ENCODE measurements around the gene SWSAP1.
"Not testable (repeated sequence)": the region's sequence is repeated elsewhere in the genome, so short reads cannot be mapped to it uniquely, and the experiment has no call there.

Gene SWSAP1

DNA sequence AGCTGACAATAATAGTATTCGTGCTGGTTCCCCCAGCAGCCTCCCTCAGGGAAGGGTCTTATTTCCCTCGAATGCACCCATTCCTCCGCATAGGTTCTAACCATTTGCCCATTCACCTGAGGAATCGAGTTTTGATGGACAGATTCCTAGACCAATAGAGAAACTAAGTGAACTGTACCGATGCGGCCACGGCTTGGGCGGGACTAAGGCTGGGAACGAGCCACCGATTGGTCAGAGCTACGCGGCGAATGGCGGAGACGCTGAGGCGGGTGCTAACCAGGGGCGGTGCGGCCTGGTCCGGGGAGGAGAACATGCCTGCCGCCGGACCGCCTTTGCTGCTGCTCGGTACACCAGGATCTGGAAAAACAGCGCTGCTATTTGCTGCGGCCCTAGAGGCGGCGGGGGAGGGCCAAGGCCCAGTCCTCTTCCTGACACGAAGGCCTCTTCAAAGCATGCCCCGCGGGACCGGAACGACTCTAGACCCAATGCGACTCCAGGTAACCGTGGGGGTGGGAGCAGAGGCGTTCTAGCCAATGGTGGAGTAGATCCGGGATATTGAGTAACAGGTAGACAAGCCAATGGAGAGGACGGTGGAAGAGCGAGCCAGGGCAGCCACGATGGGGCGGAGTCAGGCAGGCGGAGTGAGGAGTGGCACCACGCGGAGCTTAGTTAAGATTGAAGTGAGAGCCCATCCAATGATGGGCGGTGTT, at the start of gene SWSAP1:
TSS of gene SWSAP1 (plus strand) at position 234 of the 710 bp plus-strand sequence. CDS start at position 249, 15 bp downstream.
- DNase-seq = peak; percentile 80 to 100 (median 99)

DNA sequence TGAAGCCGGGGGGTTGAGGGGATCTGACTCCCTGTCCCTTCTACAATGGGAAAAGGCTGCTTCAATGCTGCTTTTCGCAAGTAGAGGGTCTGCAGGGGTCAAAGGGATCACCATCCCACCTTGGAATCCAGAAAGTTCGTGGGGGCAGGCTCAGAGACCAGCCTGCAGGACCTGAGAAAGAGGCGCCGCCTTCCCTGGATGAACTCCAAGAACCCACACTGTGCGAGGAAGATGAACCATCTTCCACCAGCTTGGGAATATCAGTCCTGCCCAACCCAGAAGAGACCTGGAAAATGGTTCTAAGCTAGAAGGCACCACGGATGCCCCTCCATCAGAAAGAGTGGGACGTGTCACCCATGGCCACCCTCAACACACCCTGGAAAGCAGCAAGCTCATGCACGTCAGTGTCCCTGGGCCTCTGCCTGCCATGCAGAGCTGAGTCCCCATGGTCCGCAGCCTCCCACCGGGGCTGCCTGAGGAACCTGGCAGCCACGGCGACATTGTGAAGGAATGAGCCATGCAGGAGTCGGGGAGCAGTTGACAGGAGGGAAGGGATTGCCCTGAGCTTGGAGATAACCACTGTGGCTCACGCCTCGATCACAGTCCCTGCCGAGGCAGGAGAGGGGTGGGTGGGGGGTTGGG, 49.6 kb upstream of the SWSAP1 start:
- peak in 1 of 56 donors; percentile 15 for DNase-seq

DNA sequence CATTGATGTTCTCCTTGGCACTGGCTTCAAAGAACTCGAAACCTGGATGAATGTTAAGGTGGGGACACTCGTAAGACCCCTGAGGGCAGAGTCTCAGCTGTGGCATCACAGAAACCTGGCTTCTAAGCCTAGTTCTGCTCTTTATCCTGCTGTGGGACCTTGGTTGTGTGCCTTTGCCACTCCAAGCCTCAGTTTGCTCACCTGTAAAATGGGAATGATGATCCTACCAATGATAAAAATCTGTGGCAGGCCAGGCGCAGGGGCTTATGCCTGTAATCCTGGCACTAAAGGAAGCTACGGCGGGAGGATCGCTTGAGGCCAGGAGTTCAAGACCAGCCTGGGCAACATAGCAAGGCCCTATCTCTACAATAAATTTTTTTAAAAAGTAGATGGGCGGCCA, 48.9 kb upstream of the SWSAP1 start:
- no peak for DNase-seq

DNA sequence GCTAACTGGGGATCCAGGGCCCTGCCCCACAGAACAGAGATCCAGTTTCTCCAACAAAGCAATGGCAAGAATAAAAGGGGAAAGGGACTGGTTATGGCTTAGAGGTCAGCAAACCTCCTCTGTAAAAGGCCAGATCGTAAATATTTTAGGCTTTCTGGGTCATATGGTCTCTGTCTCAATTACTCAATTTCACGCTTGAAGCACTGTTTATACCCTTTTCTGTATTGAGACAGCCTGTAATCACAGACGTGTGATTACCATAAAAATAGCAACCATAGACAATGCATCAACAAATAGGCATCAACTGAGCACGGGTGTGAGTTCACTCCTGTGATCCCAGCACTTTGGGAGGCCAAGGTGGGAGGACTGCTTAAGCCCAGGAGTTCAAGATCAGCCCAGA, 44.3 kb upstream of the SWSAP1 start:
- DNase-seq = no peak

GRCh38 chr19:11331502-11331901, 43.0 kb upstream of the SWSAP1 start:
- no peak for DNase-seq

DNA sequence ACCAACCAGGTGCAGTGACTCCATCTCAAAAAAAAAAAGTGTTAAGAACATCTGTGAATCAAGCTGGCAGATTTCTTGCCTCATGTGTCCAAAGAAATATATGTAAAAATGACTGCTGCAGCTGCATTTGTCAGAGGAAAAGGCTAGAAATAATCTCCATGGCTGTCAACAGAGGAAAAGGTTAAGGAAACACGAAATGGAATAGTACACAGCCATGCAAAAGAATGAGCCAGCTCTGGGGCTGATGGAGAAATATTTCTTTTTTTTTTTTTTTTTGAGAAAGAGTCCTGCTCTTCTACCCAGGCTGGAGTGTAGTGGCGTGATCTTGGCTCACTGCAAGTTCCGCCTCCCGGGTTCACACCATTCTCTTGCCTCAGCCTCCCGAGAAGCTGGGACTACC, 41.6 kb upstream of the SWSAP1 start:
- DNase-seq = no peak

GRCh38 chr19:11333838-11334237, 40.6 kb upstream of the SWSAP1 start:
- not testable (repeated sequence) for DNase-seq

DNA sequence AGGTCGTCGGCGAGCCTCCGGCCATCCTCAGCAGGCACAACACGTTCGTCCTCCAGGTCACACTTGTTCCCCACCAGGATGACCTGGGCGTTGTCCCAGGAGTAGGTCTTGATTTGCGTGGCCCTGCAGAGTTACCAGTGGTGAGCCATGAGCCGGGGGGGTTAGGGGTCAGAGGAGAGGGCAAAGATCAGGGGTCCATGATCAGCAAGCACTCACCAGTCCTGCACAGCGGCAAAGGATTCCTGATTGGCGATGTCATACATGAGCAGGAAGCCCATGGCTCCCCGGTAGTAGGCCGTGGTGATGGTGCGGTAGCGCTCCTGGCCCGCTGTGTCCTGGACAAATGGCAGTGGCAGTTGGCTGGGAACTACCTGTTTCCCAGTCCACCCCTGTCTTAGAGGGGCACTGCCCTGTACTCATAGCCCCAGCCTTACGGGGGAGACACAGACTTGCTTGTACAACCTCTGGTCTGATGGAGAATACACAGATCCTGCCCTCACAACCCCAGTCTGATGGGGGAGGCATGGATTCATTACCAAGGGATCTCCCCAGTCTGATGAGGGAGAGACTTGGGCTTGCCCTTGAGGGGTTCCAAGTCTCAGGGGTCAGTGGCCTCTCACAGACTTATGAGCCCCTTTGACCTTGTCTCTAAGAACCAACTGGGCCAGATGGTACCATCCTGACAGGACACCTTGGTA, 38.9 kb upstream of the SWSAP1 start:
- no peak for DNase-seq

- no peak for DNase-seq
Observed at GRCh38 chr19:11337080-11337479, 37.4 kb upstream of the SWSAP1 start.

DNA sequence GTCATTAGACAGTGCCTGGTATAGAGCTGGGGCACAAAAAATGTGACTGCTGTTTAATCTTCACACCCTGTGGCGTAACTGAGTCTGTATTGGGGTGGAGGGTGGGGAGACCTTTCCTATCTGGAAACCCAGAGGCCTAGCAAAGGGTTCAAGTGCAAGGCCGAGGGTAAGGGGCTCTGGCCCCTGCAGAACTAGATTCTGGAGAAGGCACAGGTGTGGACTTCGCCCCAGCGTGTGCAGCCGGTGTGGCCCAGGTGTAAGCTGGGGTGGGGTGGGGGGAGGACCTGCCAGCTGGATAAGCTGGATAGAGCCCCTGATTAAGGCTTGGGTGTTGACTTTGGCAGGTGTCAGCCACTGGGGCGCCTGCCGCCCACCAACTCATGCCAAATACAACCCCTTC, 36.3 kb upstream of the SWSAP1 start:
- DNase-seq = no peak

DNA sequence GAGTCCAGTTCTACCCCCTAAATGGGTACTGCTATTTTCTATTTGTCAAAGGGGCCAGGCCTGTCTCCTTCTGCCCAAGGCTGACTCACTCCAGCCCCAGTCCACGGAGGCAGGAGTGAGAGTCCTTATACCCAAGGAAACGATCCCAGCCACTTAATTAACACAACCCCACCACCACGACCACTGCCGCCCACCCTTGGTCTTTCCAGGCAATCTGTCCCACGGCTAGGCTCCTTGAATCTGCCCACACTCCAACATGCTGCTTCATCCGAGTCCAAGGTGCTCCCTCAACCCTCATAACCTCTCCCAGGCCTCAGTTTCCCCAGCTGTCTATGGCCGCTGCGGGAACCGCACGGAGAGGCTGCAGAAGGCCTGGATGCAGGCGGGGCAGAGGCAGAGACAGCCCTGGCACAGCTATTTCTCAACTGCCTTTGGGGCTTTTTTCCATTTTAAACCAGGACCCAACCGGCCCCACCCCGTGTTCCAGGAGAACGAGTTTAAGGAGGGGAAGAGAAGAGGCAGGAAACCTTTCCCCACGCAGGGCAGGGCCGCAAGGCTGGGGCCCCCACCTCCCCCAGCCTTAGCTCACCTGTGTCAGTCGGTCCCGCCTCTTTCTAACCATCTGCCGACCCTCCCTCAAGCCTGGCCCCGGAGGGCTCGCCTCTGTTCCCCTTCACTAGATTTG, 35.8 kb upstream of the SWSAP1 start:
- DNase-seq = peak in 1 of 56 donors; percentile 28

DNA sequence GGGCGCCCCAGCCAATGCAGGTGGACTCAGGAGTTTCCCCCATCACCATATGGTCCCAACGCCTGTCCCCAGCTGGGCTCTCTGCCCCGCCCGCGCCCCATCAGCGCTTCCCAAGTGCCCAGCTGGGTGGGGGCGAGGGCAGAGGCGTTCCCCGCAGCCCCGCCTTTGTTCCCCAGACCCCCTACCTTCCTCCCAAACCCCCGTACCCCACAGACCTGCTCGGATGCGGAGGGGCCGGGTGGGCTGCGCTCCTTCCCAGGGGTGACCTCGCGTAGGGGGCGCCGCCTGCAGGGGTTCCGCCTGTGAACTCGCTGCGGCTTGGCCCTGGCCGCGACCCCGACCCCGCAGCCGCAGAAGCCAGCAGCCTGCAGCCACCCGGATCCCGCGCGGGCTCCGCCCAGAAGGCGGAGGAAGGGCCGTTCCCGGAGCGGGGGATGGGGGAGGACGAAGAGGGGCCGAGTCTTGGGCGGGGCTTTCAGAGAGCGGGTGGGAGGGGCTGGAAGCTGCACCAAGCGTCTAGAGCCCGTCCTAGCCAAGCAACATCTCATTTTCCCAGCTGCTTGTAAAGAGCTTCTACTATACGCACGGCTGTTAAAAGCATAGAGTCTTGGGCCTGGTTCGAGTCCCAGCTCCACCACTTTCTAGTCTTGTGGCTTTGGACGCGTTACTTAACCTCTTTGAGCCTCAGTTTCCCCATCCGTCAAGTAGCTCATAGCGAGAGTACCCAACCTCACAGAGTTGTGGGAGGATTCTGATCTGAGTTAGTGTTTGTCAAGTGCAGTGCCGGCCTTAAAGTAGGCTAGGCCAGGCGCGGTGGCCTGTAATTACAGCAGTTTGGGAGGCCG, 35.0 kb upstream of the SWSAP1 start, which contains the start of gene RAB3D:
TSS of gene RAB3D (minus strand) at position 404 of the 845 bp plus-strand sequence. CDS start 2,258 bp downstream, outside the sequence.
- peak in 54 of 56 donors; percentile 17 to 89 (median 78) for DNase-seq

DNA sequence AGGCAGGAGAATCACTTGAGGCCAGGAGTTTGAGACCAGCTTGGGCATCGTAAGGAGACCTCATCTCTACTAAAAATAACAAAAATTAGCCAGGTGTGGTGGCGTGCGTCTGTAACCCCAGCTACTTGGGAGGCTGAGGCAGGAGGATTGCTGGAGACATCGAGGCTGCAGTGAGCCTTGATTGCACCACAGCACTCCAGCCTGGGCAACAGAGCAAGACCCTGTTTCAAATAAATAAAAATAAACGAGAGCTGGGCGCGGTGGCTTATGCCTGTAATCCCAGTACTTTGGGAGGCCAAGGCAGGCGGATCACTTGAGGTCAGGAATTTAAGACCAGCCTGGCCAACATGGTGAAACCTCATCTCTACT, 34.4 kb upstream of the SWSAP1 start:
- not testable (repeated sequence) for DNase-seq

DNA sequence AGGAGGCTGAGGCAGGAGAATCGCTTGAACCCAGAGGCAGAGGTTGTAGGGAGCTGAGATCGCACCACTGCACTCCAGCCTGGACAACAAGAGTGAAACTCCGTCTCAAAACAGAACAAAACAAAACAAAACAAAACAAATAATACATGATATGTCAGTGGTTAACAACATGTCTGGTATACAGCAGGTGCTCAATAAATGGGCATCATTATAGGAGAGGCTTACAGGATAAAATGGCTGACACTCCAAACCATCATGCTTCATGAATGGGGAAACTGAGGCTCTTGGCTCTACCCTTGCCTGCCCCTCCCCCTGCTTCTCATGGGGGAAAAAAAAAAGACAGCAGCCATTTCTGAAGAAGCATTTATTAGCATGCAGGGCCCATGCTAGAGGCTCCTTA, 32.0 kb upstream of the SWSAP1 start:
- no peak for DNase-seq

GRCh38 chr19:11345122-11345803, 29.2 kb upstream of the SWSAP1 start:
- DNase-seq = no peak

- peak; percentile 67 to 99 (median 98) for DNase-seq
Observed at GRCh38 chr19:11346104-11346940, 28.1 kb upstream of the SWSAP1 start, which contains the start of the genes CCDC159 and TMEM205. Gene CCDC159, plus strand, starts transcription at chr19:11346519. Its CDS starts 88 bp downstream, at chr19:11346607. Gene TMEM205, minus strand, starts transcription at chr19:11346268. Its CDS starts 649 bp downstream, at chr19:11345619.

GRCh38 chr19:11347546-11348039, 26.9 kb upstream of the SWSAP1 start:
- DNase-seq = no peak

- DNase-seq = no peak
Observed at GRCh38 chr19:11349171-11349570, 25.3 kb upstream of the SWSAP1 start.

DNA sequence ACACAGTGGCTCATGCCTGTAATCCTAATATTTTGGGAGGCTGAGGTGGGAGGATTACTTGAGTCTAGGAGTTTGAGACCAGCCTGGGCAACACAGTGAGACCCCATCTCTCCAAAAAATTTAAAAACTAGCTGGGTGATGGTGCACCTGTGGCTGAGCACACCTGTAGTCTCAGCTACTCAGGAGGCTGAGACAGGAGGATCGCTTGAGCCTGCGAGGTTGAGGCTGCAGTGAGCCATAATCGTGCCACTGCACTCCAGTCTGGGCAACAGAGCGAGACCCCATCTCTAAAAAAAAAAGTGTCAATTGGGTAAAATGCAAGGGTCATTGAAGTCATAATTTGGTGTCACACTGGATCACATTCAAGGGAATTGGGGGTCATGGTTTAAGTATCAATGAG, 20.4 kb upstream of the SWSAP1 start:
- not testable (repeated sequence) for DNase-seq

All from amygdala (tissue), 56 donors.